ENCODE measurements around the gene PLXNA4.

PLXNA4 gene

DNA sequence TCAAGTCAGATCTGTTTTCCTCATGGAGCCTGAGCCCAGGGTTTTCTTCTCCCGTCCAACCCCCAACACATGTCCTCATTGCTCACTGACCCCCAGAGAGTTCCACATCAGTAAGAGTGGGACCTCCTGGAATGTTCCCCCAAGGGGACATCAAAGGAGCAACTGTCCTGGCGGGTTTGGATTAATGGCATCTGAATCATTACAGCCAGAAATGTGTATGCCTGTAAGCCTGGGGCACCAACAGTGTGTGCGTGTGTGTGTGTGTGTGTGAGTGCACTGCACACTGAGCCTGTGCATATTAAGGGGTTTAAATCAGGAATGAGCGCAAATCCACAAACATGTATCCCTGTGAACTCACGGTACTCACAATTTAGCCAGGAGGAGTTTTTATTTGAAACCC, 222.3 kb downstream of the PLXNA4 start:
- no peak overlapping the region for H3K4me3 ChIP-seq (ENCODE audit: low read depth, low read length)
- no peak for DNase-seq (ENCODE audit: low read depth)
- TF ChIP-seq, protein P1, sequence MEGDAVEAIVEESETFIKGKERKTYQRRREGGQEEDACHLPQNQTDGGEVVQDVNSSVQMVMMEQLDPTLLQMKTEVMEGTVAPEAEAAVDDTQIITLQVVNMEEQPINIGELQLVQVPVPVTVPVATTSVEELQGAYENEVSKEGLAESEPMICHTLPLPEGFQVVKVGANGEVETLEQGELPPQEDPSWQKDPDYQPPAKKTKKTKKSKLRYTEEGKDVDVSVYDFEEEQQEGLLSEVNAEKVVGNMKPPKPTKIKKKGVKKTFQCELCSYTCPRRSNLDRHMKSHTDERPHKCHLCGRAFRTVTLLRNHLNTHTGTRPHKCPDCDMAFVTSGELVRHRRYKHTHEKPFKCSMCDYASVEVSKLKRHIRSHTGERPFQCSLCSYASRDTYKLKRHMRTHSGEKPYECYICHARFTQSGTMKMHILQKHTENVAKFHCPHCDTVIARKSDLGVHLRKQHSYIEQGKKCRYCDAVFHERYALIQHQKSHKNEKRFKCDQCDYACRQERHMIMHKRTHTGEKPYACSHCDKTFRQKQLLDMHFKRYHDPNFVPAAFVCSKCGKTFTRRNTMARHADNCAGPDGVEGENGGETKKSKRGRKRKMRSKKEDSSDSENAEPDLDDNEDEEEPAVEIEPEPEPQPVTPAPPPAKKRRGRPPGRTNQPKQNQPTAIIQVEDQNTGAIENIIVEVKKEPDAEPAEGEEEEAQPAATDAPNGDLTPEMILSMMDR (IDR thresholded peaks at IDR 0.05; ENCODE audit: insufficient read depth, low read depth, low read length, missing control alignments) = no peak

DNA sequence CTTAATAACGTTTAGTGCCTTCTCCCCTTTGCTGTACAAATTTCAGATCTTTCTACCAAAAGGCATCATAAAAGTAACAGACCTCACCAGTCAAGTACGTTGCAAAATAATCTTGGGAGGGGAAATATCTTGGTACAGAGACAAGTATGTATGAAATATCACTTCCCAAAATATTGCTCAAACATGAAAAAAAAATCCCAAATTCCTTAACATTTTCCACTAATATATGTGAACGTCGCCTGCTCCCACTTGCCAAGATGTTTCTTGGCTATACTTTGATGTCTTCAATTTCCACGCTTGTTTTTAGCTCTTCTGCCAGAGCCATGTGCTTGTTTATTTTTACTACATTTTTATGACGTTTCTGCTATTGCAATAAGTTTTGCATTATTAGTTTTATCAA, 223.5 kb downstream of the PLXNA4 start:
- TF ChIP-seq, protein P1 (IDR thresholded peaks at IDR 0.05; ENCODE audit: insufficient read depth, low read depth, low read length, missing control alignments) = no peak
- H3K4me3 ChIP-seq (ENCODE audit: low read depth, low read length) = no peak overlapping the region
- DNase-seq (ENCODE audit: low read depth) = no peak

DNA sequence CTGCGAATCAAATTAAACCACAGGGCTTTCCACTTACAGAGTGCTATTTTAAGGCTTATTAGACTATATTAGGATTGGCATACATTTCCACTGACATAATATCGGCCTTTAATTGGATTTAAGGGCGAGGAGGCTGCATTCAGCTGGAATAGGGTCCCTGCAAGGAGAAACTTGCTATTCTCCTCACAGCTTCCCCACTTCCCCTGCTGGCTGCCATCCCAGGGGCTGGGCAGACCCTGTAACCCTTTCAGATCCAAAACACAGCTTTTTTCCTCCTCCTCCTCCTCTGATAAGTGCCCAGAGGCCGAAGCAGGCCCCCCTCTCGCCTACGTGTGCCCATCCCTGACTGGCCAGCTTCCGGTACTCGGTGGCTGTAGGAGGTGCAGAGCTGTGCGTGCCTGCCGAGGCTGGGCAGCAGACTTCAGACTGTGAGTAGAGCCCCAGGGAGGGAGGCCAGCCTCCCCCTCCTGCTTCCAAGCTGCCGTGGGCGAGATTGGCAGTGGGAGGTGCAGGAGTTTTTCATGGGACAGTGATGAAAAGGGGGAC, 224.2 kb downstream of the PLXNA4 start:
- TF ChIP-seq, protein P1 (IDR thresholded peaks at IDR 0.05; ENCODE audit: insufficient read depth, low read depth, low read length, missing control alignments) = no peak
- DNase-seq (ENCODE audit: low read depth) = no peak
- no peak overlapping the region for H3K4me3 ChIP-seq (ENCODE audit: low read depth, low read length)

DNA sequence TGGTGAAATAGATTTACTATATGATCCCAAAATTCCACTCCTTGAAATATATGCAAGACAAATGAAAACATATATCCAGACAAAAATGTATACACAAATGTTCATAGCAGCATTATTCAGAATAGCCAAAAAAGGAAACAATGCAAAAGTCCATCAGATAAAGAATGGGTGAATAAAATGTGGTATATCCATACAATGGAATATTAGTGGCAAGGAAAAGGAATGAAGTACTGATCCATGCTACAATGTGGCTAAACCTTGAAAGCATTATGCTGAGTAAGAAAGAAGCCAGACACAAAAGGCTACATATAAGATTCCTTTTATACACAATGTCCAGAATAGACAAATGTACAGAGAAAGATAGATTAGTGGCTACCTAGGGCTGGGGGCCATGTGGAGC, 225.5 kb downstream of the PLXNA4 start:
- no peak for DNase-seq (ENCODE audit: low read depth)
- TF ChIP-seq, protein P1 (IDR thresholded peaks at IDR 0.05; ENCODE audit: insufficient read depth, low read depth, low read length, missing control alignments) = no peak
- H3K4me3 ChIP-seq (ENCODE audit: low read depth, low read length) = no peak overlapping the region

DNA sequence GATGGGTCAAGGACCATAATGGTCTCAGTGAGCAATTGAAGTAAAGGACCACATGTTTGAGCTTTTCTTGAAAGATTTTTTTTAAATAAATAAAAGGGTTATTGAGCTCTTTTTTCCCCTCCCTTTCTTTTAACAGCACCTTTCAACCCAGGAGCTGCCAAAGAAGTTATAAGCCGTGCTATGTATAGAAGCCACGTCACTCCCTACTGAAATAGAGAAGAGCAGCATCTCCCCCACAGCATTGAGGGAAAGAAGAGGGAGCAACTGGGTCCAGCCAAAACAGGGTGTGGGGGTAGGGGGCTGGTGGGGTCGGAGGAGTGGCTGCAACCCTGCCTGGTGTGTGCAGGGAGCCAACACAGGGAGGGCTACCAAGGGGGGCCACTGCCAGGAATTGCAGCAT, 227.2 kb downstream of the PLXNA4 start:
- H3K4me3 ChIP-seq (ENCODE audit: low read depth, low read length) = no peak overlapping the region
- TF ChIP-seq, protein P1 (IDR thresholded peaks at IDR 0.05; ENCODE audit: insufficient read depth, low read depth, low read length, missing control alignments) = no peak
- DNase-seq (ENCODE audit: low read depth) = no peak

DNA sequence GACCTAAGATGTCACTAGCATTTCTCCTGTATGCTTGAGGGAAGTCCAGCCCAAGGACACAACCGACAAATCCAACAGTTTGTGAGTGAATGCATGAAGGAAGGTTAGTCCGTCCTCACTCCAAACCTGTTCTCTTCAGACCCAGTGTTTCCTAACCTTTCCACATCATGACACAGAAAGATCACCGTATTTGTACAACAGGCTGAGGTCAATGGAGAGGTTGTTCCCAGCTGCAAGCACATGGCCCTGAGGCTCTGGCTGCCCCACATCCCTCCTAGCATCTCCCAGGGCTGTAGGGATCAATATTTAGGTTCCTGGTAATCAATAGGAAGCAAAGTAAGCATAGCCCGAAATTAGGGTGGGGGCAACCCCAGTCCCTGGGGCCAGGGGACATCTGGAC, 227.9 kb downstream of the PLXNA4 start:
- TF ChIP-seq, protein P1 (IDR thresholded peaks at IDR 0.05; ENCODE audit: insufficient read depth, low read depth, low read length, missing control alignments) = no peak
- H3K4me3 ChIP-seq (ENCODE audit: low read depth, low read length) = no peak overlapping the region
- no peak for DNase-seq (ENCODE audit: low read depth)

DNA sequence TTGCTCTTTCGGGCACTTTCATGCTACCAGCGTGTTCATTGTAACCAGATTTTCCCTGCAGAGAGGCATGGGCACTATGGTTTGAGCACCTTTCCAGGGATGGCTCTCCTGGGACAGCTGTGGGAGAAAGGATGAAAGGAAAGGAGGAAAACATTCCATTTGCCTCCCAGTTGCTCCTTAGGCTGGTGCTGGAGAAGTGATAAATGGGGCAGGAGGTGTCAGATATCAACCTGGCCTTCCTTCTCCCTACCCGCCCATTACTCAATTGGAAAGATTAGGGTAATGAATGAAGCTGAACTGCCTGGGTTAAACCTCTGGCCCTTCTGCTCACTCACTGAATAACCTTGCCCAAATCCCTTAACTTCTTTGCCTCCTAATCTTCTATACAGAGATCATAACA, 228.4 kb downstream of the PLXNA4 start:
- TF ChIP-seq, protein P1 (IDR thresholded peaks at IDR 0.05; ENCODE audit: insufficient read depth, low read depth, low read length, missing control alignments) = no peak
- DNase-seq (ENCODE audit: low read depth) = no peak
- no peak overlapping the region for H3K4me3 ChIP-seq (ENCODE audit: low read depth, low read length)

Data from GM12865 (cell line).